ENCODE measurements around the gene PHLDB2.

Gene PHLDB2

GRCh38 chr3:111968319-111969054 is 109.4 kb downstream of the PHLDB2 start:
- H3K4ac ChIP-seq (ENCODE audit: low read length): no peak overlapping the region
- H3K79me1 ChIP-seq (ENCODE audit: low read depth, low read length): no peaks in the 10 kb centered on the region
- H3K9ac ChIP-seq (ENCODE audit: low read depth, low read length, poor library complexity): no peak overlapping the region
- no peak overlapping the region for H4K91ac ChIP-seq (ENCODE audit: low read depth, low read length, poor library complexity)
- DNase-seq (ENCODE audit: low spot score): no peak
- H3K4me3 ChIP-seq (ENCODE audit: low read length in 2 of 2): no peak overlapping the region
- no peaks in the 10 kb centered on the region for H3K27me3 ChIP-seq (ENCODE audit: control insufficient read depth in 3 of 3, insufficient read depth in 3 of 3, low read depth in 1 of 3, low read length in 3 of 3)
- no peak overlapping the region for H3K14ac ChIP-seq (ENCODE audit: low read length)
- H2BK12ac ChIP-seq (ENCODE audit: low read length): no peak overlapping the region
- peaks cover 0 to 87% of the 10 kb centered on the region in 2 donors for H3K36me3 ChIP-seq (replicated peaks in 1 of 2; ENCODE audit: control insufficient read depth in 2 of 2, insufficient read depth in 2 of 2, low read length in 2 of 2)
- H2AFZ ChIP-seq (ENCODE audit: low read length): no peak overlapping the region
- no CpG with 5 or more reads among the region's 5 CpGs for WGBS, 2 donors (ENCODE audit: extremely low coverage in 2 of 2, insufficient read length in 2 of 2, insufficient replicate concordance in 1 of 2)
- H2BK15ac ChIP-seq (ENCODE audit: low read length): no peak overlapping the region
- no peak overlapping the region for H2BK5ac ChIP-seq (ENCODE audit: low read length)
- H3K4me1 ChIP-seq (ENCODE audit: control insufficient read depth in 2 of 2, insufficient read depth in 1 of 2, low read depth in 1 of 2, low read length in 2 of 2): peaks cover 0 to 21% of the 10 kb centered on the region in 2 donors
- no peak overlapping the region for H3K4me2 ChIP-seq (ENCODE audit: insufficient read depth, low read length, poor library complexity, severe bottlenecking)
- H2BK120ac ChIP-seq (ENCODE audit: low read depth, low read length): no peak overlapping the region
- no peak overlapping the region for H3K18ac ChIP-seq (ENCODE audit: low read length)
- no peak overlapping the region for H3K27ac ChIP-seq (replicated peaks; ENCODE audit: low read length)
- H2AK5ac ChIP-seq (ENCODE audit: low read depth, low read length): no peak overlapping the region
- no peak overlapping the region for H3K23ac ChIP-seq (ENCODE audit: low read depth, low read length, poor library complexity)
- H3K9me3 ChIP-seq (replicated peaks in 1 of 2; ENCODE audit: control insufficient read depth in 2 of 2, insufficient read depth in 1 of 2, low read depth in 1 of 2, low read length in 2 of 2): no peaks in the 10 kb centered on the region
- H4K8ac ChIP-seq (ENCODE audit: low read depth, low read length): no peak overlapping the region

- Histone ChIP-seq H3K9ac (ENCODE audit: low read depth, low read length, poor library complexity) (no peak overlapping the region), H3K4me2 (ENCODE audit: insufficient read depth, low read length, poor library complexity, severe bottlenecking) (no peak overlapping the region), H3K18ac (ENCODE audit: low read length) (no peak overlapping the region), H3K27me3 (ENCODE audit: control insufficient read depth in 3 of 3, insufficient read depth in 3 of 3, low read depth in 1 of 3, low read length in 3 of 3) (no peaks in the 10 kb centered on the region), H3K9me3 (replicated peaks in 1 of 2; ENCODE audit: control insufficient read depth in 2 of 2, insufficient read depth in 1 of 2, low read depth in 1 of 2, low read length in 2 of 2) (no peaks in the 10 kb centered on the region), H3K4me1 (ENCODE audit: control insufficient read depth in 2 of 2, insufficient read depth in 1 of 2, low read depth in 1 of 2, low read length in 2 of 2) (peaks cover 0 to 21% of the 10 kb centered on the region in 2 donors), H4K8ac (ENCODE audit: low read depth, low read length) (no peak overlapping the region), H3K4ac (ENCODE audit: low read length) (no peak overlapping the region), H3K79me1 (ENCODE audit: low read depth, low read length) (no peaks in the 10 kb centered on the region), H2AFZ (ENCODE audit: low read length) (no peak overlapping the region), H2BK12ac (ENCODE audit: low read length) (no peak overlapping the region), H3K4me3 (ENCODE audit: low read length in 2 of 2) (no peak overlapping the region), H3K36me3 (replicated peaks in 1 of 2; ENCODE audit: control insufficient read depth in 2 of 2, insufficient read depth in 2 of 2, low read length in 2 of 2) (peaks cover 0 to 87% of the 10 kb centered on the region in 2 donors), H4K91ac (ENCODE audit: low read depth, low read length, poor library complexity) (no peak overlapping the region), H2BK15ac (ENCODE audit: low read length) (no peak overlapping the region), H2BK5ac (ENCODE audit: low read length) (no peak overlapping the region), H2AK5ac (ENCODE audit: low read depth, low read length) (no peak overlapping the region), H3K14ac (ENCODE audit: low read length) (no peak overlapping the region), H3K27ac (replicated peaks; ENCODE audit: low read length) (no peak overlapping the region), H2BK120ac (ENCODE audit: low read depth, low read length) (no peak overlapping the region), H3K23ac (ENCODE audit: low read depth, low read length, poor library complexity) (no peak overlapping the region)
- WGBS, 2 donors (ENCODE audit: extremely low coverage in 2 of 2, insufficient read length in 2 of 2, insufficient replicate concordance in 1 of 2): no CpG with 5 or more reads among the region's 3 CpGs
- no peak for DNase-seq (ENCODE audit: low spot score)
These were observed 111.3 kb downstream of the PHLDB2 start for GRCh38 chr3:111970376-111970775.

GRCh38 chr3:111971533-111972130 is 112.6 kb downstream of the PHLDB2 start:
- no peak overlapping the region for H2BK120ac ChIP-seq (ENCODE audit: low read depth, low read length)
- DNase-seq (ENCODE audit: low spot score): no peak
- H3K14ac ChIP-seq (ENCODE audit: low read length): no peak overlapping the region

GRCh38 chr3:111972891-111973290 is 113.8 kb downstream of the PHLDB2 start:
- Histone ChIP-seq H2AK5ac (ENCODE audit: low read depth, low read length) (no peak overlapping the region), H3K9ac (ENCODE audit: low read depth, low read length, poor library complexity) (no peak overlapping the region), H3K14ac (ENCODE audit: low read length) (no peak overlapping the region), H4K91ac (ENCODE audit: low read depth, low read length, poor library complexity) (no peak overlapping the region), H3K18ac (ENCODE audit: low read length) (no peak overlapping the region), H3K4me2 (ENCODE audit: insufficient read depth, low read length, poor library complexity, severe bottlenecking) (no peak overlapping the region), H2BK15ac (ENCODE audit: low read length) (no peak overlapping the region), H3K9me3 (replicated peaks in 1 of 2; ENCODE audit: control insufficient read depth in 2 of 2, insufficient read depth in 1 of 2, low read depth in 1 of 2, low read length in 2 of 2) (no peaks in the 10 kb centered on the region), H3K4me3 (ENCODE audit: low read length in 2 of 2) (no peak overlapping the region), H4K8ac (ENCODE audit: low read depth, low read length) (no peak overlapping the region), H2BK120ac (ENCODE audit: low read depth, low read length) (no peak overlapping the region), H2AFZ (ENCODE audit: low read length) (no peak overlapping the region), H3K4me1 (ENCODE audit: control insufficient read depth in 2 of 2, insufficient read depth in 1 of 2, low read depth in 1 of 2, low read length in 2 of 2) (peaks cover 0 to 14% of the 10 kb centered on the region in 2 donors), H3K23ac (ENCODE audit: low read depth, low read length, poor library complexity) (no peak overlapping the region), H2BK5ac (ENCODE audit: low read length) (no peak overlapping the region), H3K4ac (ENCODE audit: low read length) (no peak overlapping the region), H3K36me3 (replicated peaks in 1 of 2; ENCODE audit: control insufficient read depth in 2 of 2, insufficient read depth in 2 of 2, low read length in 2 of 2) (peaks cover 0 to 63% of the 10 kb centered on the region in 2 donors), H3K27me3 (ENCODE audit: control insufficient read depth in 3 of 3, insufficient read depth in 3 of 3, low read depth in 1 of 3, low read length in 3 of 3) (no peaks in the 10 kb centered on the region), H3K79me1 (ENCODE audit: low read depth, low read length) (no peaks in the 10 kb centered on the region), H3K27ac (replicated peaks; ENCODE audit: low read length) (no peak overlapping the region), H2BK12ac (ENCODE audit: low read length) (no peak overlapping the region)
- DNase-seq (ENCODE audit: low spot score): no peak
- WGBS, 2 donors (ENCODE audit: extremely low coverage in 2 of 2, insufficient read length in 2 of 2, insufficient replicate concordance in 1 of 2): no CpG with 5 or more reads among the region's 3 CpGs

More at GRCh38 chr3:111971533-111972130, 112.6 kb downstream of the PHLDB2 start:
- peak overlapping the region; percentile 18 for H2AFZ ChIP-seq (ENCODE audit: low read length)
- no peak overlapping the region for H2BK5ac ChIP-seq (ENCODE audit: low read length)
- H3K27me3 ChIP-seq (ENCODE audit: control insufficient read depth in 3 of 3, insufficient read depth in 3 of 3, low read depth in 1 of 3, low read length in 3 of 3): no peaks in the 10 kb centered on the region
- H3K23ac ChIP-seq (ENCODE audit: low read depth, low read length, poor library complexity): no peak overlapping the region
- H3K36me3 ChIP-seq (replicated peaks in 1 of 2; ENCODE audit: control insufficient read depth in 2 of 2, insufficient read depth in 2 of 2, low read length in 2 of 2): peaks cover 0 to 75% of the 10 kb centered on the region in 2 donors
- no peak overlapping the region for H3K4ac ChIP-seq (ENCODE audit: low read length)
- H3K4me1 ChIP-seq (ENCODE audit: control insufficient read depth in 2 of 2, insufficient read depth in 1 of 2, low read depth in 1 of 2, low read length in 2 of 2): peaks cover 0 to 21% of the 10 kb centered on the region in 2 donors
- H3K4me2 ChIP-seq (ENCODE audit: insufficient read depth, low read length, poor library complexity, severe bottlenecking): no peak overlapping the region
- WGBS, 2 donors (ENCODE audit: extremely low coverage in 2 of 2, insufficient read length in 2 of 2, insufficient replicate concordance in 1 of 2): no CpG with 5 or more reads among the region's 11 CpGs
- no peak overlapping the region for H2BK12ac ChIP-seq (ENCODE audit: low read length)
- no peak overlapping the region for H2AK5ac ChIP-seq (ENCODE audit: low read depth, low read length)
- H3K4me3 ChIP-seq (ENCODE audit: low read length in 2 of 2): no peak overlapping the region
- H3K9ac ChIP-seq (ENCODE audit: low read depth, low read length, poor library complexity): no peak overlapping the region
- H4K91ac ChIP-seq (ENCODE audit: low read depth, low read length, poor library complexity): no peak overlapping the region
- H3K18ac ChIP-seq (ENCODE audit: low read length): no peak overlapping the region
- no peak overlapping the region for H3K27ac ChIP-seq (replicated peaks; ENCODE audit: low read length)
- H2BK15ac ChIP-seq (ENCODE audit: low read length): no peak overlapping the region
- H4K8ac ChIP-seq (ENCODE audit: low read depth, low read length): no peak overlapping the region
- H3K79me1 ChIP-seq (ENCODE audit: low read depth, low read length): no peaks in the 10 kb centered on the region
- H3K9me3 ChIP-seq (replicated peaks in 1 of 2; ENCODE audit: control insufficient read depth in 2 of 2, insufficient read depth in 1 of 2, low read depth in 1 of 2, low read length in 2 of 2): no peaks in the 10 kb centered on the region
